Caco-2 (cell line): ENCODE measurements around the gene PRKAR1B. TPM values are rescaled to one million over a fixed set of nuclear protein-coding genes. Genes with fewer than 3 reads are reported as not detected.

Source experiments
- BruUV-seq: library from RNA; stranded (reverse); fragments of 400-500 nt; replicated peaks from 2 replicates; lab custom pipeline; 2021; lab: Mats Ljungman, UMichigan
- CTCF ChIA-PET: fragments of 300-600 bp; sonication (Branson Sonifier 250); formaldehyde crosslinking; loops from one replicate; lab custom pipeline; 2022; ENCODE audit warnings: antibody characterized with exemption; lab: Charles Lee
- POLR2A ChIA-PET: fragments of 300-600 bp; sonication (Branson Sonifier 250); formaldehyde crosslinking; loops from one replicate; lab custom pipeline; 2022; ENCODE audit warnings: antibody characterized with exemption; lab: Charles Lee
- DNase-seq, 2 experiments: peaks; one replicate each; pipeline versions ENCODE4 v3.0.0 to v3.0.0-alpha.2; 2020 to 2022
- H3K27me3 ChIP-seq: replicated peaks from 2 replicates; pipeline ENCODE4 v1.6.0; 2011; ENCODE audit warnings: low read length; ENCODE audit not compliant: control insufficient read depth, insufficient read depth
- H3K36me3 ChIP-seq: 2 replicates; pipeline ENCODE4 v1.5.1; 2011; ENCODE audit warnings: low read length; ENCODE audit not compliant: control insufficient read depth, insufficient read depth
- H3K4me1 ChIP-seq: fragments of 250-450 bp; sonication (Bioruptor Pico); 2 replicates; pipeline ENCODE4 v1.5.1; 2020; ENCODE audit warnings: mild to moderate bottlenecking
- H3K4me3 ChIP-seq: 2 replicates; pipeline ENCODE4 v1.5.1; 2011; ENCODE audit warnings: low read depth, mild to moderate bottlenecking, control low read depth, low read length
- H3K9me3 ChIP-seq: fragments of 250-450 bp; sonication (Bioruptor Pico); 2 replicates; pipeline ENCODE4 v1.5.1; 2020; ENCODE audit warnings: mild to moderate bottlenecking, moderate library complexity
- H3K27ac Mint-ChIP-seq: one replicate; pipeline ENCODE4 v1.8.0; 2022; ENCODE audit warnings: mixed read lengths; ENCODE audit not compliant: unreplicated experiment
- H3K27me3 Mint-ChIP-seq: one replicate; pipeline ENCODE4 v1.8.0; 2022; ENCODE audit warnings: mixed read lengths; ENCODE audit not compliant: insufficient read depth, unreplicated experiment
- H3K36me3 Mint-ChIP-seq: one replicate; pipeline ENCODE4 v1.8.0; 2022; ENCODE audit warnings: mild to moderate bottlenecking, mixed read lengths; ENCODE audit not compliant: insufficient read depth, unreplicated experiment
- H3K4me1 Mint-ChIP-seq: one replicate; pipeline ENCODE4 v1.8.0; 2022; ENCODE audit warnings: low read depth, mixed read lengths; ENCODE audit not compliant: unreplicated experiment
- H3K4me3 Mint-ChIP-seq: one replicate; pipeline ENCODE4 v1.8.0; 2022; ENCODE audit warnings: mild to moderate bottlenecking, moderate library complexity, mixed read lengths; ENCODE audit not compliant: unreplicated experiment
- H3K9me3 Mint-ChIP-seq: one replicate; pipeline ENCODE4 v1.8.0; 2022; ENCODE audit warnings: mixed read lengths; ENCODE audit not compliant: unreplicated experiment
- CTCF ChIP-seq, 2 experiments: fragments of 200-600 bp in 1 of 2; IDR thresholded peaks; 1 replicate in 1 of 2; 2 replicates in 1 of 2; pipeline versions ENCODE4 v1.5.1 to v1.8.0; 2011 to 2022; ENCODE audit warnings: antibody characterized with exemption in 1 of 2, control low read depth in 1 of 2, inconsistent platforms in 1 of 2, low read depth in 1 of 2, low read length in 1 of 2, mild to moderate bottlenecking in 1 of 2, moderate library complexity in 1 of 2; ENCODE audit not compliant: insufficient read depth in 1 of 2, severe bottlenecking in 1 of 2, unreplicated experiment in 1 of 2
- intact Hi-C: fragments of 100-400 bp; cut with micrococcal nuclease; formaldehyde crosslinking; loops from one replicate; pipeline ENCODE4 v1.10.0; 2022; ENCODE audit not compliant: unreplicated experiment
- total RNA-seq: library from RNA; stranded (reverse); gene quantifications from 2 replicates; pipeline ENCODE4 v1.2.3, GENCODE V29; 2022

PRKAR1B gene
- total RNA-seq, 1 experiment from 2014 or later = 56.6 TPM

GRCh38 chr7:577278-577665 lies 149.8 kb downstream of the PRKAR1B start:
- no peak for TF ChIP-seq CTCF (IDR thresholded peaks at IDR 0.05; ENCODE audit: insufficient read depth in 1 of 2, low read depth in 1 of 2, low read length in 1 of 2, severe bottlenecking in 1 of 2, unreplicated experiment in 1 of 2)
- Mint-ChIP-seq H3K9me3 (no peaks in the 10 kb centered on the region), H3K4me3 (no peak overlapping the region), H3K36me3 (peaks cover 42% of the 10 kb centered on the region), H3K27ac (no peak overlapping the region), H3K4me1 (no peaks in the 10 kb centered on the region), H3K27me3 (no peaks in the 10 kb centered on the region)
- no TSS peak for BruUV-seq
- Histone ChIP-seq H3K9me3 (no peaks in the 10 kb centered on the region), H3K27me3 (no peaks in the 10 kb centered on the region), H3K36me3 (peaks cover 2% of the 10 kb centered on the region), H3K4me3 (no peak overlapping the region), H3K4me1 (no peaks in the 10 kb centered on the region)
- CTCF ChIA-PET = no interaction called here
- no peak for DNase-seq
- POLR2A ChIA-PET = no interaction called here
- intact Hi-C loops = no loop called here

GRCh38 chr7:576524-577277 lies 150.4 kb downstream of the PRKAR1B start:
- Mint-ChIP-seq H3K4me1 (no peaks in the 10 kb centered on the region), H3K27ac (no peak overlapping the region), H3K27me3 (no peaks in the 10 kb centered on the region), H3K36me3 (peaks cover 40% of the 10 kb centered on the region), H3K9me3 (no peaks in the 10 kb centered on the region), H3K4me3 (no peak overlapping the region)
- no peak overlapping the region for H3K4me3 ChIP-seq
- DNase-seq = no peak
- CTCF ChIA-PET = no interaction called here
- intact Hi-C loops = no loop called here
- no peak for TF ChIP-seq CTCF (IDR thresholded peaks at IDR 0.05; ENCODE audit: insufficient read depth in 1 of 2, low read depth in 1 of 2, low read length in 1 of 2, severe bottlenecking in 1 of 2, unreplicated experiment in 1 of 2)
- no peaks in the 10 kb centered on the region for H3K4me1 ChIP-seq
- no peaks in the 10 kb centered on the region for H3K9me3 ChIP-seq
- H3K27me3 ChIP-seq = no peaks in the 10 kb centered on the region
- H3K36me3 ChIP-seq = peaks cover 2% of the 10 kb centered on the region
- no TSS peak for BruUV-seq
- POLR2A ChIA-PET = no interaction called here

GRCh38 chr7:575425-576366 lies 151.4 kb downstream of the PRKAR1B start:
- H3K4me1 ChIP-seq = no peaks in the 10 kb centered on the region
- no peak for DNase-seq
- H3K4me1 Mint-ChIP-seq = no peaks in the 10 kb centered on the region
- no peaks in the 10 kb centered on the region for H3K9me3 ChIP-seq
- no peak overlapping the region for H3K4me3 ChIP-seq
- peaks cover 40% of the 10 kb centered on the region for H3K36me3 Mint-ChIP-seq
- TF ChIP-seq CTCF (IDR thresholded peaks at IDR 0.05; ENCODE audit: insufficient read depth in 1 of 2, low read depth in 1 of 2, low read length in 1 of 2, severe bottlenecking in 1 of 2, unreplicated experiment in 1 of 2) = no peak
- ChIA-PET POLR2A (no interaction called here), CTCF (no interaction called here)
- H3K9me3 Mint-ChIP-seq = no peaks in the 10 kb centered on the region
- BruUV-seq = no TSS peak
- no peaks in the 10 kb centered on the region for H3K27me3 ChIP-seq
- no peak overlapping the region for H3K4me3 Mint-ChIP-seq
- no peaks in the 10 kb centered on the region for H3K27me3 Mint-ChIP-seq
- intact Hi-C loops = no loop called here
- H3K27ac Mint-ChIP-seq = no peak overlapping the region
- H3K36me3 ChIP-seq = peaks cover 2% of the 10 kb centered on the region
